NCI-H1417 (cell line): ENCODE results near the gene CBFA2T3.
A peak's percentile ranks its signal among the peaks of the same experiment; 100 is the strongest.

ENCODE experiments used
- DNase-seq, 3 experiments: peaks; one replicate each; lab custom pipeline; 2025; lab: John Stamatoyannopoulos, UW

CBFA2T3 gene

DNA sequence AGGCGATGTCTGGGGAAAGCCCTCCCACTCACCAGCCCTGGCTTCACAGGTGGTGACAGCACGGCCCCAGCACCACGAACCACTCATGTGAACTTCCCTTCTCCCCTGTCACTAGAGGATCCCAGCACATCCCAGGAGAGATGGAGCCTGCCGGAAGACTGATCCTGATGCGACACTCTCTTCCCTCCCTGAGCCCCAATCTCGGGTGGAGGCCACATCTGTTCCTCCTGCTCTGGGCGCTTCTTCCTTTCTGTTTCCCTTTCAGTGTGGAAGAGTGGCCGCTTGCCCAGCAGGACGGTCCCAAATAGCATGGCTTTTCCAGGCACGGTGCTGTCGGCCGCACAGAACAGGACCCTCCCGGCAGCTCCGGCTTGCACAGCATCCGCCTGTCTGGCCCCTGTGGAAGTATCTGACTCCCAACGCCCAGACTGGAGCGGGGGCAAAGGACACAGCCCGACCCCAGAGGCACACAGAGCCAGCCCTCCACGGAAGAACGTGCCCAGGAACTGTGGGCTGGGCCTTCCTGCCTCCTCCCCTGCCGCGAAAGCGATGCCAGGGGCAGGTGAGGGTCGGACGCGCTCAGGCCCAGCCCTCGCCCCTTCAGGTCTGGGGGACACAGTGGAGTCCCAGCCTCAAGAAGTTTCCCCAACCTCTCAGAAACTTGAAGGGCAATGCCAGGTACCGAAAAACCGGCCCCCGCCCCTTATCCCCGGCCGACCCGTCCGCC is 37.6 kb downstream of the CBFA2T3 start:
- DNase-seq = no peak

DNA sequence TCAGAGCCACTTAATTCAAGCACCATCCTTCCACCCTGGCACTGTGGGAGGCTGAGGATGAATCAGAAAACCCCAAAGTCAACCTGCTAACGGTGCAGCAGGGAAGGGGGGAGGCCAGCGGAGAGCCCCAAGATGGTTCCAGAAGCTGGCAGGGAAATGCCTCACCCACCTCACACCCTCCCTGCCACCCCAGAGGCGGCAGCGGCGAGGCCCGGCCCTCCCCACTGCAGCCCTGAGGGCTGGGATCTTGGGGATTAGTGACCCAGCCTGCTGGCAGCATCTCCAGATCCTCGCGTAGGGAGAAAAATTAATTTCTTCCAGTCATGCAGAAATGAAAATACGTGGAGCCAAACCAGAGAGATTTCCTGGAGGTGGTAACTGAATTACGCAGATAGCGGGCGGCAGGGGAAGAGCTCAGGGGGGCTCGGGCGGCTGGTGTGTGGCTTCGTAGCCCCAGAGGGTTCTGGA is 38.2 kb downstream of the CBFA2T3 start:
- no peak for DNase-seq

DNA sequence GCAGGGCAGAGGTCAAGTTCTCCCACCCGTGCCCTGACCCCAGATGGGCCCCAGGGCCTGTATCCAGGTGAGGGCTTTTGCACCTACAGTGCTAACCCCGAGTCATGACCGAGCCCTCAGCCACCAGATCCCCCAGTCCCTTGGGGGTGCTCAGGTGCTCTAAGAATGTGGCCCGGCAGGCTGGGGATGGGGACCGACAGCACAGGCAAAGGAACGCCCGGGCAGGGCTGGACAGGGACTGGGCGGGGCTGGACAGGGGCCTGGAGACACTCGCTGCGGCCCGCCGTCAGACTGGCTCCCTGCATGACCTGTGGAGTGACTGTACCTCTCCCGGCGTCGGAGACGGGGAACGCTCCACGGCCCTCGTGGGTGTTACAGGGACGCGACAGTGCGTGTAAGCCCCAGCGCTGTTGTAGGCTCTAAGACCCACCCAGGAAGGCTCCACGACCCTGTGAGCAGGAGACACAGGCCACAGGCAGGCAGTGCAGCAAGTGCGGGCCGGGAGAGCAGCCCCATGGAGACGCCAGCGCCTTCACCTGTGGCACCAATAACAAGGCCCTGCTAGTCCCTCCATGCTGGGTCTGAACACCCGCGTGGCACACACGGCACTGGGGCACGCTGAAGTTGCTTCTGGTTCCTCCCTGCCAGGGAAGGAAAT is 38.8 kb downstream of the CBFA2T3 start:
- no peak for DNase-seq

DNA sequence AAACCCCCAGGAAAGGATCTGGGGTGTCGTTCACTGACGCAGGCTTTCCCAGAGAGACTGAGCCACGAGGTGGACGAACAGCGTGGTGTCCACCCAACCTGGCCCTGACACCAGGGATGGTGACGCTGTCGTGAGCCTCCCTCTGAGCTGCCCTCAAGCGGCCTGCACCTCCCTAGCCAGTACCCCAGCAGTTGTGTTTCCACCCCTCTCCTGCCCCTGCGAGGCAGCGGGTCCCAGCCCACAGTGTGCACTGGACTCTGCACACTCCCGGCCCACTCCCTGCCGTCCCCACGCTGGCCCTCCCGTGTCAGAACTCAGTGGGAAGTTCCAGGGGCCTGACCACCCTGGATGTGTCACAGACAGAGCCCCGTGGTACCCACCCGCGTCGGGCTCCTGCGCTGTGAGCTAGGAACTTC is 39.8 kb downstream of the CBFA2T3 start:
- no peak for DNase-seq

DNA sequence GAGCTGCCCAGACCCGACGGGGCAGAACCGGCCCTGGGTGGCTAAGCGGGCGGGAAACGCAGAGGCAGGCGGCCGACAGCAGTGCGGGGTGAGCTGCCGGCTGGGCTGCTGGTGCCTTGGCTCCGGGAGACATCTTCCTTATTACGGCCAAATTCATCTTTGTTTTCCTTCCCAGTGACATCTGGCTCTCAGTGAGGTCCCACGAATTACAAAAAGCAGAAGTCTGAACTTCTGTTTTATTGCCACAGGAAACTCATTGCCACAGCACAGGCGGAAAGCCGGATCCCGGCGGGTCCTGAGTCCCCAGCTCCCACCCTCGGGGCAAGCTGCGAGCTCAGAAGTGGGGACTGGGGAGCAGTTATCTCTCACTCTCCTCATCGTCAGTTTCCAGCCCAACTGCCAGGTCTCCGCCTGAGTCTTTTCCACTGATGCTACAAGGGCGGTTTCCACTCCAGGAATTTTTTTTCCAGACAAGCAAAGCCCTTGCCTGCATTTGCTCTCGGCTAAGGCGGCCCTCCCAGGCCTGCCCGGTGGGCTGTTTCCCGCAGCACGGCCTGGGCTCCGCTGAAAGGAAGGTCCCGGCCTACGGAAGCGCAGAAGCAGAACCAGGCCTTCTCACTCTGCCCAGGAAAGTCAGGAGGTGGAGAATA is 40.3 kb downstream of the CBFA2T3 start:
- no peak for DNase-seq

DNA sequence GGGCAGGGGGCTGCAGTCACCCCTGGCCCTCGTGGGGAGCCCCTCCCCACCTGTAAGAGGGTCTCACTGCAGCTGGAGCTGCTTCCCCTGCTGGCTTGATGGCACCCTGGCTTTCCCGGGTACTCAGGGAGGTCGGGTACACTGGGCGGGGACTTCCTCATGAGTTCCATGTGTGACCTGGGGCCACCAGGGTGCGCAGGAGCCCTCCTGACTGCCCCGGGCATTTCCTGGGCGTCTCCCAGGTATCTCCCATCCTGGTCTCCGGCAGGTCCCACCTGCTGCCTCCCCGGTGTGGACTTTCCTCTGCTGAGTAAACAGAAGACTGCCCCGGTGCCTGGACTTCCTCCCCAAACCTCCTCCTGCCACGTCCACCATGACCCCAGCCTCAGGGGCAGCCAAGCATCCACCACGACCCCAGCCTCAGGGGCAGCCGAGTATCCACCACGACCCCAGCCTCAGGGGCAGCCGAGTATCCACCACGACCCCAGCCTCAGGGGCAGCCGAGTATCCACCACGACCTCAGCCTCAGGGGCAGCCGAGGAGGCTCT is 40.9 kb downstream of the CBFA2T3 start:
- DNase-seq = peak in 2 of 3 experiments; percentile 53 to 58

DNA sequence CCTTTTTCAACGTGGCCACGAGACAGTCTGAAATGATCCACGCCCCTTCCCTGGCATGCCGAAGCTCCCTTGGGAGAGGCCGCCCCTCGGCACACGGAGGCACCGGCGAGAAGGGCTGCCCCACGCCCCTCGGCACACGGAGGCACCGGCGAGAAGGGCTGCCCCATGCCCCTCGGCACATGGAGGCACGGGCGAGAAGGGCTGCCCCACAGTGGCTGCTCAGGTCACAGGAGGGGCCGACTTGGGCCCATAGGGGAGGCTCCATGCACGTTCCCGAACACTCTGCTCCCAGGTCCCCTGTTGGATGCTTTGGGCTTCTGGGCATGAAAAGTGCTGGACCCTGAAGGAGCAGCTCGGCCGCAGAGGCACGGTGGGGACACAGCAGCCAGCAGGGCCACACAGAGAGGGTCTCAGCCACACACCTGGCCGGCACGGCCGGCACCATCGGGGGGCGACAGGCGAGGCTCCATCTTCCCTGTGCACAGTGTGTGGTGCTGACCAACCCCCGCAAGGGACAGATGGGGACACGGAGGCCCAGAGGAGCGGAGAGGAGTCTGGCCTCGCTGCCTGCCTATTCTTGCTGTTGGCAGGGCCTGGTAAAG is 42.8 kb downstream of the CBFA2T3 start:
- no peak for DNase-seq

DNA sequence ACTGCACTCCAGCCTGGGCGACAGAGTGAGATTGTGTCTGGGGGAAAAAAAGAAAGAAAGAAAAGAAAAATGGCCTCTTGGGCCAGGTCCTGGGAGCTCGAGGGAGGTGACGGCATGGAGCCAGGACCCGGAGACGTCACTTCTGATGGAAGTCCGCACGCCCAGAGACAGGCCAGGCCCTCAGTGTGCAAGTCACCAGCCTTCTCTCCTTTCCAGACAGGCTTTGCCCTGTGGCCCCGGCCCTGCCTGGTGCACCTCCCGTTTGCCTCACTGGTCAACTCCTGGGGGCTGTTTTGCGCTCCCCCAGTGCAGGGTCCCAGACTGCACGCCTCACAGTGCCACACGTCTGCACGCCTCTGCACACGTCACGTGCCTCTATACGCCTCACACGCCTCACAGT is 44.1 kb downstream of the CBFA2T3 start:
- no peak for DNase-seq

DNA sequence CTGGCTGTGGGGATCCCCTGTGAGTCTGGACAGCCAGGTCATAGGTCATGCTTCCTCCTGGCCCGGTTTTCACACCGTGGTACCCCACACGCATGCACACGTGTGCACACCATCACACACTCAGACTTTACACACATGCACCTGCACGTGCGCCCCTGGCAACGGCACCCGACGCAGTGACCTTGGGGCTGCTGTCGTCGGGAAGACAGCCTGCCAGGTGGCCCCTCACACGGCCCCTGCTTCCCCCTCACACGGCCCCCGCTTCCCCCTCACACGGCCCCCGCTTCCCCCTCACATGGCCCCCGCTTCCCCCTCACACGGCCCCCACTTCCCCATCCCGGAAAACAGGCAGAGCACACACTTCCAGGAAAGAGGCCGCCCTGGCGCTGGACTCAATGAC is 45.1 kb downstream of the CBFA2T3 start:
- DNase-seq = no peak

DNA sequence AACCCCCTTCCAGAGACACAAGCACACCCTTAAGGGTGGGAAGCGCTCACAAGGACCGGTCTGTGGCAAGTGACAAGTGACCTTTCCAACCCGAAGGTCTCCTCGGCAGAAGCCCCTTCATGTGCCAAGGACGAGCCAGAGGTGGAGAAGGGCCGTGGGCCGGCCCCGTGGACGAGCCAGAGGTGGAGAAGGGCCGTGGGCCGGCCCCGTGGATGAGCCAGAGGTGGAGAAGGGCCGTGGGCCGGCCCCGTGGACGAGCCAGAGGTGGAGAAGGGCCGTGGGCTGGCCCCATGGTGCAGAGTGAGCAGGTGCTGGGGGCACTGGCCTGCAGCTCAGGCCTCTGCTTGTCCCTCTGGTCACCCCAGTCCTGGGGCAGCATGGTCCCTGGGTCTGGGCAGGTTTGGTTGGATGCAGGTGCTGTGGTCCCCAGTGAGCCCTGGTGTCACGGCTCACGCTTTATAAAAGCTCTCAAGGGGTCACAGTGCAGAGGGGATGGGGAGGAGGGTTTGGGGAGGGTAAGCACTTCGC is 45.6 kb downstream of the CBFA2T3 start:
- no peak for DNase-seq

DNA sequence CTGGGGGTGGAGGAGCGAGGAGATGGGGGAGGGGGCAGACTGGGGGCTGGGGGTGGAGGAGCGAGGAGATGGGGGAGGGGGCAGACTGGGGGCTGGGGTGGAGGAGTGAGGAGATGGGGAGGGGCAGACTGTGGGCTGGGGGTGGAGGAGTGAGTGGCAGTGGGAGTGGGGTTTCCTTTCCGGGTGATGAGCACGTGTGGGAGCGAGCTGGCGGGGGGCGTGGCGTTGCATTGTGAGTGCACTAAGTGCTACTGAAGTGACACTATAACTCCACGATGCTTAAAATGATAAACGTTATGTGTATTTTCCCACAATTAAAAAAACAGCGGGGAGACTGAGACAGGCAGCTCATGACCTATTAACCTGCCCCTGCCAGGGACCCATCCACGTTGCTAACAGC is 46.3 kb downstream of the CBFA2T3 start:
- peak in 1 of 3 experiments; percentile 34 for DNase-seq

DNA sequence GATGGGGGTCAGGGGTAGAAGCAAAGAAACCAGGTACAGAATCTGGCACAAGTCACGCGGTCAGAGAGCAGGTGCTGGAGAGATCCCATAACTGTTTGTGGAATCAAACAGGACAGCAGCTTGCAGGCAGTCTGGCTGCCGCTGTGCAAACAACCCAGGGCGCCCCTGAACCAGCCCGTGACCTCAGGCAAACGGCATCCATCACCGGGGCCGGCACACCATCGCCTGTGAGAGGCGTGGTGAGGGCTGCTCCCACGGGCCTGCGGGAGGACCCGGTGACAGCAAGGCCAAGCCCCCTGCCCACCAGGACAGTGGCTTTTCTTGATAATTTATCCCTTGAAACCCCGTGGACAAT is 47.9 kb downstream of the CBFA2T3 start:
- peak in 2 of 3 experiments; percentile 70 to 80 for DNase-seq

DNA sequence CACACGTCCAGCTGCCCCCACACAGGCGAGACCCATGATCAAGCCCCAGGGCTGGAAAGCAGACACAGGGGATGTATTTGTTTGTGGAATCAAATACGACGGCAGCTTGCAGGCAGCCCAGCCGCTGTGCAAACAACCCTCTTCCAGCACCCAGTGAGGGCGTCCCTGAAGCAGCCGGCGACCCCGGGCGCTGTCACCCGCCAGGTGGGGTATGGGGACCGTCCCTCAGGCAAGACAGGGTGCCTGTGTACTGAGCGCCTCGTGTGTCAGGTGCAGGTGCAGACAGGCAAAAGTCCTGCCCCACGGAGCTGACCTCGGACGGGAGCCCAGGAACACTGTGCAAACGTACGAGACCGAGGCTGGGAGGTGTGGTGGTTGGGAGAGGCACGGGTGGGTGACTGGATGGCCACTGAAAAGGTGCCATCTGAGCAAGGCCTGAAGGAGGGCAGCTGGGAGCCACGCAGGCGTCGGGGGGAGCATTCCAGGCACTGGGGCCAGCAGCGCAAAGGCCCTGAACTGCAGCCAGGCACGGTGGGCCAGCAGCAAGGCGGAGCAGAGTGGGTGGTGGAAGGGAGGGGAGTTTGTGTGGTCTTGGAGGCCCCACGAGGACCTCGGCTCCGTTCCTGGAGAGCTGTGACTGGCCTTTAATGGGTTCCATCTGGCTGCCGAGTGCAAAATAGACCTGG is 48.5 kb downstream of the CBFA2T3 start:
- peak in 2 of 3 experiments; percentile 70 to 81 for DNase-seq

DNA sequence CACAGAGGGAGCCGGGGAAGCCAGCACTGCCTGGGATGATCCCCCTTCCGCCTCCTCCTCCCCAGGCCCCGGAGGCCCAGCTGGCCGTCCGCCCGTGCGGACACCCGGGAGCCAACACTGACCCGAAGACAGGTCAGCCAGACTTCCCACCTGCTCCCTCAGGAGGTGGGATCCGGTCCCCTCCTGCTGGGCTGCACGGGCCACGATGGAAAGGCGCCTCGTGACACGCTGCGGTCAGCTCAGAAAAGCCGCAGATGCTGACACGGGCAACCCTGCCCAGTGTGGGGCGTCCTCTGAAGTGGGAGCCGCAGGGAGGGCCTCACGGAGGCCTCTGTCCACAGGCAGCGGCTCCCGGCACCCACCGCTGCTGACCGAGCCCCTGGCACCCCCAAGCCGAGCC is 49.3 kb downstream of the CBFA2T3 start:
- DNase-seq = no peak

DNA sequence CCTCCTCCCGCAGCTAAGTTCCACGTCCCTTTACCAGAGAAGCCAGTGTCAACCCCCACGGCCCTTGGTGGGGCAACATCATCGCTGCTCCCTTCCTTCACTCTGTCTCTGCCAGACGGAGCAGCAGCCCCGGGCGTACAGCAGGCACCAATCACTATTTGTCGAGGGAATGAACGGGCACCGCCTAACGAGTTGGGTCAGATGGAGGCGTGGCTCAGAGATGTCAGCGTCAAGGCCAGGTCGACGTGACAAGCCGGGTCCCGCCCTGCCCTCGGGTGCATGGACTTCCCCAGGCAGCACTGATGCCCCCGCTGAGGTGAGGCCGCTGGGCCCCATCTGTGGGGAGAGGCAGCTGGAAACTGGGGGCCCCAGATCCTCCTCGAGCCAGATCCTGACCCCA is 50.0 kb downstream of the CBFA2T3 start:
- peak in 1 of 3 experiments; percentile 4 for DNase-seq

DNA sequence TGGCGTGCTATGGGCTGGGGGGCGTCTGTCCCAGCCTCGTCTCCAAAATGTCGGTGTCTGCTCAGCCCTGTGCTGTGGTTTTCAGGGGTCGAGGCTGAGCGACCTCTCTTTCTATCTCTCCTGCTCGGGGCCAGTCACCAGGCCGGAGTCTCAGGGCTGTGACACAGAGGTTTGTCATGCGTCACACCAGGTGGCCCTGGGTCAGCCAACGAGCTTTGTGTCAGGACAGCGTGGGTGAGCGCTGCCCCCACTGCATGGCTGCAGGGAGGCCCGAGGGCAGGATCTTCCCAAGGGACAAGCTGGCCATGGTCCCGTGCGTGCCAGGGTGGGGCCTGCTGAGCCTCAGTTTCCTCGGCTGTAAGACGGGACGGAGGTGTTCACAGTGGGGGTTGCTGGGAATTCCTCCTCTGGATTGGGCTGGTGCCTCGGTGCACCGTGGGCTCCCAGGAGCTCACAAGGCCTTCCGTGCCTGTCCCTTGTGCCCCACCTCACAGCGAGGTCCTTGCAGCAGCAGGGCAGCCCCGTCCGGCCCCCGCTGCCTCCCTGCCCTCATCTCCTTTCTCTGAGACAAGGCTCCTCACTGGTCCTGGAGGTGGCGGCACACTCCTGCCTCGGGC is 50.5 kb downstream of the CBFA2T3 start:
- no peak for DNase-seq

DNA sequence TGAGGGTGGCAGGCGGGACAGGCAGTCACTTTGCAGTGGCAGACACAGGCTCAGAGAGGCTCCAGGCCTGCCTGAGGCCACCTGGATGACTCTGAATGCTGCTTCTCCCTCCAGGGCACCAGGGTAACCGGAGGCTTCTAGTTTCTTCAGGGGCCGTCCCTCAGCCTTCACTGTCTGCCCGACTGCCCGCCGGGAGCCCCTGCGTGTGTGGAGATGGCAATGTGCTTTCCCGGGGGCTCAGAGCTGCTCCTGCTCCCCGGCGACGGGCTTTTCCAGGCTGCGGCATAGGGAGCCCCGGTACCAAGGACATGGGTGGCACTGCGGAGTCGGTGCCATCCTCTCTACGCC is 51.5 kb downstream of the CBFA2T3 start:
- DNase-seq = no peak

DNA sequence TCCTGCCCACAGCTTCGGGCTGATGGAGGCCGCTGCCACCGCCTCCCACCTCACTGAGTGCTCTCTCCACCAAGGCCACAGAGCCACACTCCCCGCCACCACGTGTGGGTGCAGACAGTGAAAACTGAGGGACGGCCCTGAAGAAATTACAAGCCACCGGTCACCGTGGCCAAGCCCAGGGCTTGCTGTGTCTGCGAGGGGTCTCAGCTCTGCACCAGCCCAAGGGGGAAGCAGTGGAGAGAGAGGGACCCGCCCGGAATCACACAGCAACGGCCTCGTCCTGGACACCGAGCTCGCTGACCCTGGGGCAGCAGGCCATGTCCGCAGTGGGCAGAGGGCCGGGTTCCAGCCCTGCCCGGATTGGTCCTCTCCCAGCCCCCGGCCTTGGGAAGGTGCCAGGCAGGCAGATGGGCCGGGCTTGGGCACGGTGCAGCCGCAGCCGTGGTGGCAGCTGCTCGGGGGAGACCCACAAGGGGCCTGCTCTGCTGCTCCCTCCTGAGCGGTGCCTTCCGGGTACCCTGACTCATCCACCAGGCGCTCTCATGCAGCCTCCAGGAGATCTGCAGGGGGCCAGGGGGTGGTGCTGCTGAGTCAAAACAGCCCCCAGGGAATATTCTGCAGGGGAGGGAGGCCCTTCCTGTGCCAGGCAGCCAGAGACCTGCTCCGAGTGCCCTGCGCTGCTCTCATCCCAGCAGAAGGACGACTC is 52.0 kb downstream of the CBFA2T3 start:
- peak in 2 of 3 experiments; percentile 72 to 82 for DNase-seq

DNA sequence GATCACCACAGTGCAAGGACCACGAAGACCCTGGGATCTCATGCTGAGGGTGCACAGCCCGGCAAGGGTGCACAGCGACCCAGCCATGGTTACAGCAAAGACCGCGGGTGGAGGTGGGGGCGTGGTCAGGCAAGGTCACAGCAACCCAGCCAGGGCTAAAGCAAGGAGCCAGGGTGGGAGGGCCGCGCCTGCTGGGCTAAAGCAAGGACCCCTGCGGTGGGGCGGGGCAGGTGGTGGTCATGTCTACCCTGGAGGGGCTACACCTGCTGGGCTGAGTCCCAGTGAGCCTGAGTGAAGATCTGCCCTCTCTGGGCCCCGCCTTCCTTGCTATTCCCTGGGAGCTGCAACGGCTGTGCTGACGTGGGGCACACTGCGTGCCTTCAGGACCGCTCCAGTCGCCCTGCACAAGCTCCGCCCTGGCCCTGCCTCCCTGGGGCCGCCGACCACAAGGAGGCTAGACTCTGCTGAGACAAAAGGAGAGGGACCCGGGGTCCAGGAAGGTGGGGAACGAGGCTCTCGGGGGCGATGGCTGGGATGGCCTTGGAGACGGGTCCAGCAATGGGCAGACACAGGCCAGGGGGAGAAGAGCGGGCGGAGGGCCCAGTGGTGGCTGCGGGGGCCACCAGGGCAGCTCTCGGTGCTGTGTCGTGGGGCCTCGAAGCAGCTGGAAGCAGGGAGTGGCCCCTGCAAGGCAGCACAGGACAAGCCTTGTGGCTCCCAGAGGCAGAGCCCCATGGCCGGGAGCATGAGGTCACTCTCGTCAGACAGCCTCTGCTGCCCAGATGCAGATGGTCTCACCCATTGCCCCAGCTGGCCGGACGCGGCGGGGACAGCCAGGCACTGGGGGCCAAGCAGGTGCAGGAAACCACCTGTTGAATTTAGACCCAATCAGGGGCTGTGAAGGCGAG is 52.8 kb downstream of the CBFA2T3 start:
- peak in 1 of 3 experiments; percentile 9 for DNase-seq
